ENCODE measurements around the gene CNPY1. TPM values are rescaled to one million over a fixed set of nuclear protein-coding genes. Genes with fewer than 3 reads are reported as not detected.

The CNPY1 gene
- total and polyA plus RNA-seq, 4 experiments from 2014 or later = not detected

DNA sequence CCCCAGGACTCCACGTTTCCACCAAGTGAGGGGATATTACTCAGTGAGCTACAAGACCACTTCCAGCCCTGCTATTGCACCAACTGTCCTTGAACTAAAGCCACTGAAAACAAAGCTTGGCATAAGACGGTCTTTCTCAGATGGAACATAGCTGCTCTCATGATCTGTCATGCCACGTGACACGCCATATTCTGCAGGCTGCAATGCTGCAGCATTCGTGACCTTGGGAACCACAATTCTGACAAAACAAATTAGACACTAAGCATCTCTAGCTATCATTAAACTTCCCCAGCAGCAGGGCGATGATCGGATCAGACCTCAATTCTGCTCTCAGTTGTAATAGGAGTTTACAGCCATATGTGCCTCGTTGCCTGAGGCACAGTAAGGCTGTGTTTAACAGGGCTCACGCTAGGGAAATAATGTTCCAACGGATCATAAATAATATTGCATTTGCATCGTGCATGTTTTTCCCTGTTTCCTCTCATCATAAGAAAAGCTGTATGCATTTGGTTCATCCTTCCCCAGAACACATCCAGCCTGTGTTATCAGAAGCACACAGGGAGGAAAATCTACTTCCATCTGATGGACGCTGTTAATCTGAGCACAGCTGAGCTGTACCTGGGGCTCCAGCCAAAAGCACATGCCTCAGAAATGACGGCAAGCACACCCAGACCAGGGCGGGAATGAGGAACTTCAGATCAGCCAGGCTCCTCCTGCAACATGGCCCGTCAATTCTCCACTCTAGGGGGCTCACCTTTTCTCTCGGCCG is 38.6 kb upstream of the CNPY1 start:
- intact Hi-C loops (cut with micrococcal nuclease) = no loop called here
- Histone ChIP-seq H3K27me3 (ENCODE audit: insufficient read depth, low read length) (no peaks in the 10 kb centered on the region), H3K27ac (ENCODE audit: low read depth, low read length) (no peak overlapping the region), H3K4me1 (ENCODE audit: insufficient read depth, low read length) (no peaks in the 10 kb centered on the region), H3K4me3 (ENCODE audit: low read length in 2 of 2) (no peak overlapping the region), H3K36me3 (ENCODE audit: insufficient read depth, low read length) (no peaks in the 10 kb centered on the region), H3K9me3 (ENCODE audit: control insufficient read depth in 1 of 2, low read length in 2 of 2) (no peaks in the 10 kb centered on the region)
- H3K9me3 Mint-ChIP-seq = no peaks in the 10 kb centered on the region
- ChIA-PET CTCF (ENCODE audit: partially characterized antibody) (interaction anchor here (2.2 kb wide), 1 partner anchor 14 kb away, joined by 9 read pairs; no protein-coding TSS in a partner anchor), POLR2A (ENCODE audit: partially characterized antibody) (no interaction called here)
- peaks cover 0 to 5% (median 0%) of the 10 kb centered on the region in 4 donors for H3K4me1 Mint-ChIP-seq
- peaks cover 14 to 26% of the 10 kb centered on the region in 2 donors for H3K27me3 Mint-ChIP-seq
- DNase-seq = no peak
- no peak overlapping the region for H3K27ac Mint-ChIP-seq
- H3K4me3 Mint-ChIP-seq = no peak overlapping the region
- no peaks in the 10 kb centered on the region for H3K36me3 Mint-ChIP-seq

DNA sequence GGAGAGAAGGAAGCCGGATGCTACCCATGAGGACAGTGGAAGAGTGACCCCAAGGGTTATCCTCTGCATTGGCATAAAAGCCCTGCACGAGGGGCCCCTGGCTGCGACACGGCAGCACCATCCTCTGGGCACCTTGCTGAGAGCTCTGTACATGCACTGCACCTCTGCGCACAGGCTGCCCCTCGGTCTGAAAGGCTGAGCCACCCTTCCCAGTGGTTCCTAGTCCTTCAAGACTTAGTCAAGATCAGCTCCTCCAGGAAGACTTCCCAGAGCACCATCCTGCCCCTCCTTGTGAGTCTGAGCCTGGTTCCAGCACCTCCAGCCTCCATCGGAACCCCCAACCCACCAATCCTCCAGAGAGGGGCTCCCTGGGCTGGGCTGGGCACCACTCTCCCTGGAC is 37.9 kb upstream of the CNPY1 start:
- H3K27me3 Mint-ChIP-seq = peaks cover 14 to 26% of the 10 kb centered on the region in 2 donors
- intact Hi-C loops (cut with micrococcal nuclease) = no loop called here
- no peak for DNase-seq
- H3K4me1 ChIP-seq (ENCODE audit: insufficient read depth, low read length) = no peaks in the 10 kb centered on the region
- peaks cover 0 to 5% (median 0%) of the 10 kb centered on the region in 4 donors for H3K4me1 Mint-ChIP-seq
- no peaks in the 10 kb centered on the region for H3K9me3 ChIP-seq (ENCODE audit: control insufficient read depth in 1 of 2, low read length in 2 of 2)
- POLR2A ChIA-PET (ENCODE audit: partially characterized antibody) = no interaction called here
- CTCF ChIA-PET (ENCODE audit: partially characterized antibody) = no interaction called here
- no peaks in the 10 kb centered on the region for H3K36me3 ChIP-seq (ENCODE audit: insufficient read depth, low read length)
- no peak overlapping the region for H3K4me3 ChIP-seq (ENCODE audit: low read length in 2 of 2)
- H3K27me3 ChIP-seq (ENCODE audit: insufficient read depth, low read length) = no peaks in the 10 kb centered on the region
- H3K36me3 Mint-ChIP-seq = no peaks in the 10 kb centered on the region
- no peaks in the 10 kb centered on the region for H3K9me3 Mint-ChIP-seq
- no peak overlapping the region for H3K27ac ChIP-seq (ENCODE audit: low read depth, low read length)
- H3K27ac Mint-ChIP-seq = no peak overlapping the region
- no peak overlapping the region for H3K4me3 Mint-ChIP-seq

DNA sequence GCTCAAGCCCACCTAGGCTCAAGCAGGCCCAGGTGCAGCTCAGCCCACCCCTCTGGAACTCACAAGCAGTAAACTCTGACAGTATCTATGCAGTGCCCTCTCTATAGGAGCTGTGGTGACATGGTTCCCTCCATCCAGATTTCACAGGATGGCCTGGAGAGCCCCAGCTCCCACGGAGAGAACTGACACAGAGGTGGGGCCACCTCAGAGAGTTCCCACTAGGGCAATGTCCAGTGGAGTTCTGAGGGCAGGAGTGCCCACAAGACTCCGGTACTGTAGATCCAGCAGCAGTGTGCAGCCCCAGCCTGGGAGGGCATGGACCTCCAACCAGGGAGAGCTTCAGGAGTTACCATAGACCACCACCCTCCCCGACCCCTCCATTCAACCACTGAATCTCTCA is 37.3 kb upstream of the CNPY1 start:
- H3K36me3 Mint-ChIP-seq = no peaks in the 10 kb centered on the region
- Histone ChIP-seq H3K9me3 (ENCODE audit: control insufficient read depth in 1 of 2, low read length in 2 of 2) (no peaks in the 10 kb centered on the region), H3K4me3 (ENCODE audit: low read length in 2 of 2) (no peak overlapping the region), H3K27ac (ENCODE audit: low read depth, low read length) (no peak overlapping the region), H3K4me1 (ENCODE audit: insufficient read depth, low read length) (no peaks in the 10 kb centered on the region), H3K27me3 (ENCODE audit: insufficient read depth, low read length) (no peaks in the 10 kb centered on the region), H3K36me3 (ENCODE audit: insufficient read depth, low read length) (no peaks in the 10 kb centered on the region)
- no peak overlapping the region for H3K27ac Mint-ChIP-seq
- H3K9me3 Mint-ChIP-seq = no peaks in the 10 kb centered on the region
- H3K27me3 Mint-ChIP-seq = peaks cover 14 to 22% of the 10 kb centered on the region in 2 donors
- H3K4me1 Mint-ChIP-seq = peaks cover 0 to 5% (median 0%) of the 10 kb centered on the region in 4 donors
- no peak for DNase-seq
- intact Hi-C loops (cut with micrococcal nuclease) = no loop called here
- POLR2A ChIA-PET (ENCODE audit: partially characterized antibody) = no interaction called here
- CTCF ChIA-PET (ENCODE audit: partially characterized antibody) = no interaction called here
- H3K4me3 Mint-ChIP-seq = no peak overlapping the region

DNA sequence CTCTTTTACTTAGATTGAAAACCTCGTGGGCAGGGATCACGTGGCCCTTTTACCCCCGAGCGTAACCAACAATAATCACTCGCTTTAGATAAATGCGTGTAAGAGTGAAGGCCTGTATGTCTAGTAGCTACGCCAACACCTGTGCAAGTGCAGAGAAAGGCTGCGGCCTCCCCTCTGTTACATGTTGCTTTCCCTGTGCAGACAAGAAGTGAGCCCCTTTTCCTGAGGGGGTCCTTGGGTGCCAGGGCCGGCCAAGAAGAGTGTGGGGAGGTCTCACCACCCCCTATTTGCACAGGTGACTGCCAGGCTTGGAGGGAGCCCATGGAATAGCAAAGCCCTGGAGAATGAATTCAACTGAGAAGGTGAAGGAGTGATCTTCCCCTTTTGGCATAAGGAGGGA is 35.6 kb upstream of the CNPY1 start:
- CTCF ChIA-PET (ENCODE audit: partially characterized antibody) = interaction anchor here (2.2 kb wide), 1 partner anchor 17 kb away, joined by 8 read pairs; no protein-coding TSS in a partner anchor
- Histone ChIP-seq H3K4me1 (ENCODE audit: insufficient read depth, low read length) (no peaks in the 10 kb centered on the region), H3K27ac (ENCODE audit: low read depth, low read length) (no peak overlapping the region), H3K4me3 (ENCODE audit: low read length in 2 of 2) (no peak overlapping the region), H3K9me3 (ENCODE audit: control insufficient read depth in 1 of 2, low read length in 2 of 2) (no peaks in the 10 kb centered on the region), H3K36me3 (ENCODE audit: insufficient read depth, low read length) (no peaks in the 10 kb centered on the region), H3K27me3 (ENCODE audit: insufficient read depth, low read length) (no peaks in the 10 kb centered on the region)
- Mint-ChIP-seq H3K36me3 (no peaks in the 10 kb centered on the region), H3K27me3 (peaks cover 6 to 10% of the 10 kb centered on the region in 2 donors), H3K4me3 (no peak overlapping the region), H3K9me3 (peaks cover 0 to 2% (median 0%) of the 10 kb centered on the region in 8 donors), H3K27ac (no peak overlapping the region), H3K4me1 (peaks cover 0 to 5% (median 0%) of the 10 kb centered on the region in 4 donors)
- intact Hi-C loops (cut with micrococcal nuclease) = no loop called here
- POLR2A ChIA-PET (ENCODE audit: partially characterized antibody) = no interaction called here
- DNase-seq = no peak

DNA sequence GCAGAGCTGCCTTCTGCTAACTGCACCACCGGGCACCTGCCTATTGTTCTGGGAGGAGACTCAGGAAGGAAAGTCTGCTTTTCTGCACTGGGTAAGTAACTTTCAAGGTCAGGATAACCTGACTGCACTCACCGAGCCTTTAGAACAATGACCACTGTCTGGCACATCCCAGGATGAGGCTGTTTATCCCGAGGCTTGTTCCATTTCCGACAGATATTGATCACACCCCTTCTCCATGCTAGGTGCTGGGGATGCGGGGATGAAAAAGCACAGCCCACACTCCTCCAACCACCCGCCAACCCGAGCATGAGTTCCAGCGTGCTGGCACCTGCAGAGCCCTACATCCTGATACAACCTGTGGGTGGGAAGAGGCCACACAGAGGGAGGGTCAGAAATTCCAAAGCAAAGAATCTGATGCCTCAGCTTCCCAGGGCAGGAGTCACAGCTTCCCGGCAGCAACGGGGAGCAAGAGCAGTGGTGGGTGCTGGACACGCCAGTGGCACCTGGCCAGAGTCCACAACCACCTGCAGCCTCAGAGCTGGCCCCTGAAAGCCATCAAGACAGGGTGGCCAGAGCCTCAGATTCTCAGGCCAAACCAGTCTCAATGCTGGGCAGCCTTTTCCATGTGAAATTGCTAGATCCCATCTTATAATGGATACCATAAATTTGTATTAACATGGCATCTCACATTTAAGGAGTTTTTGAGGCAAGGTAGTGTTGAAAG is 34.9 kb upstream of the CNPY1 start:
- ChIA-PET CTCF (ENCODE audit: partially characterized antibody) (interaction anchor here (2.2 kb wide), 1 partner anchor 17 kb away, joined by 8 read pairs; no protein-coding TSS in a partner anchor), POLR2A (ENCODE audit: partially characterized antibody) (no interaction called here)
- H3K36me3 Mint-ChIP-seq = no peaks in the 10 kb centered on the region
- H3K27ac Mint-ChIP-seq = no peak overlapping the region
- Histone ChIP-seq H3K4me1 (ENCODE audit: insufficient read depth, low read length) (no peaks in the 10 kb centered on the region), H3K4me3 (ENCODE audit: low read length in 2 of 2) (no peak overlapping the region), H3K9me3 (ENCODE audit: control insufficient read depth in 1 of 2, low read length in 2 of 2) (no peaks in the 10 kb centered on the region), H3K27me3 (ENCODE audit: insufficient read depth, low read length) (no peaks in the 10 kb centered on the region), H3K27ac (ENCODE audit: low read depth, low read length) (no peak overlapping the region), H3K36me3 (ENCODE audit: insufficient read depth, low read length) (no peaks in the 10 kb centered on the region)
- peaks cover 0 to 5% (median 0%) of the 10 kb centered on the region in 4 donors for H3K4me1 Mint-ChIP-seq
- peaks cover 6 to 7% of the 10 kb centered on the region in 2 donors for H3K27me3 Mint-ChIP-seq
- H3K9me3 Mint-ChIP-seq = peaks cover 0 to 2% (median 0%) of the 10 kb centered on the region in 8 donors
- intact Hi-C loops (cut with micrococcal nuclease) = no loop called here
- no peak overlapping the region for H3K4me3 Mint-ChIP-seq
- no peak for DNase-seq

DNA sequence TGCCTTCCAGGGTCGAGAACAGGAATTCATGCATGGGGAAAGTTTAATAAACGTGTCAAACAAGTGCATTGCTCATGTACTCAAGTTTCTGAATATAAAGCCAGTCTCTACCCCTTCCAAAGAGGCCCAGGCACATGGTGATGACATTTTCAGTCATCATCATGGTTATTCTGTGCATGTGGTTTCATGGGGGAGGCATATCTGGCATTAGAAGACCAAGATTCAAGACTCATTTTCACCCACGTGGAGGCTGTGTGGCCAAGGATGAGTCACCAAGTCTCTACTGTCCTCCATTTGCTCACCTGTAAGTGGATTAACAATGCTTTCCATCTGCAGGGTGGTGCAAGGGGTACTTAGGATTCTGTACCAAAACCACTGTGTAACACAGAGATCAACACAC is 34.0 kb upstream of the CNPY1 start:
- peaks cover 3 to 4% of the 10 kb centered on the region in 2 donors for H3K27me3 Mint-ChIP-seq
- H3K4me1 ChIP-seq (ENCODE audit: insufficient read depth, low read length) = no peaks in the 10 kb centered on the region
- no peaks in the 10 kb centered on the region for H3K27me3 ChIP-seq (ENCODE audit: insufficient read depth, low read length)
- H3K9me3 ChIP-seq (ENCODE audit: control insufficient read depth in 1 of 2, low read length in 2 of 2) = no peaks in the 10 kb centered on the region
- no peak overlapping the region for H3K4me3 ChIP-seq (ENCODE audit: low read length in 2 of 2)
- no peak overlapping the region for H3K27ac ChIP-seq (ENCODE audit: low read depth, low read length)
- H3K4me1 Mint-ChIP-seq = peaks cover 0 to 2% (median 0%) of the 10 kb centered on the region in 4 donors
- H3K4me3 Mint-ChIP-seq = no peak overlapping the region
- no peaks in the 10 kb centered on the region for H3K36me3 Mint-ChIP-seq
- intact Hi-C loops (cut with micrococcal nuclease) = no loop called here
- H3K27ac Mint-ChIP-seq = no peak overlapping the region
- H3K36me3 ChIP-seq (ENCODE audit: insufficient read depth, low read length) = no peaks in the 10 kb centered on the region
- peaks cover 0 to 2% (median 0%) of the 10 kb centered on the region in 8 donors for H3K9me3 Mint-ChIP-seq
- DNase-seq = no peak
- POLR2A ChIA-PET (ENCODE audit: partially characterized antibody) = no interaction called here
- CTCF ChIA-PET (ENCODE audit: partially characterized antibody) = no interaction called here

DNA sequence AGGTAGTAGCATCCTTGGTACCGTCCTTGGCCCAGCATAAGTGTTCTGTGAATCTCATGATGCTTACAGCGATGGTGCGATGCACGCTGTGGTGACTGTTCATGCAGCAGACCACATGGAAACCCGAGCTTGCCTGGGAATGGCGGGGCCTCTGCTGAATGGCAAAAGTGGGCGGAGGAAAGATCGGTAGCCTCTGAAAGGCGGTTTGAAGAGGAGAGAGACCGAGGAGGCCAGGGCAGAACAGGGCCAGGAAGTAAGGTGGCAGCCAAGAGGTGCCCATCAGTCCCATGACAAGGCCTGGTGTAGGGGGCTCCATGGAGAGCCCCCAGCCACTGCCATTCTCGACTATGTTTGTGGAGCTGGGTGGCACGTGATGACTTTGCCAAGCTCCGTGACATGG is 33.2 kb upstream of the CNPY1 start:
- H3K4me1 Mint-ChIP-seq = no peaks in the 10 kb centered on the region

More for the DNA sequence above, 33.2 kb upstream of the CNPY1 start:
- Histone ChIP-seq H3K27ac (ENCODE audit: low read depth, low read length) (no peak overlapping the region), H3K4me1 (ENCODE audit: insufficient read depth, low read length) (no peaks in the 10 kb centered on the region), H3K36me3 (ENCODE audit: insufficient read depth, low read length) (no peaks in the 10 kb centered on the region), H3K9me3 (ENCODE audit: control insufficient read depth in 1 of 2, low read length in 2 of 2) (no peaks in the 10 kb centered on the region), H3K4me3 (ENCODE audit: low read length in 2 of 2) (no peak overlapping the region), H3K27me3 (ENCODE audit: insufficient read depth, low read length) (no peaks in the 10 kb centered on the region)
- Mint-ChIP-seq H3K4me3 (no peak overlapping the region), H3K9me3 (peaks cover 0 to 2% (median 0%) of the 10 kb centered on the region in 8 donors), H3K27me3 (peaks cover 2 to 3% of the 10 kb centered on the region in 2 donors), H3K36me3 (no peaks in the 10 kb centered on the region), H3K27ac (no peak overlapping the region)
- intact Hi-C loops (cut with micrococcal nuclease) = no loop called here
- ChIA-PET CTCF (ENCODE audit: partially characterized antibody) (no interaction called here), POLR2A (ENCODE audit: partially characterized antibody) (no interaction called here)
- no peak for DNase-seq

Data from CD4-positive, alpha-beta memory T cell (primary cell).